ENCODE data around the gene PRB2. TPM values are rescaled to one million over a fixed set of nuclear protein-coding genes. Genes with fewer than 3 reads are reported as not detected.
"Not testable (repeated sequence)": the region's sequence is repeated elsewhere in the genome, so short reads cannot be mapped to it uniquely, and the experiment has no call there.

PRB2 gene
- total RNA-seq (not detected), total RNA-seq (0 reads per million in 29 experiments)
- not detected for total RNA-seq (2013)

DNA sequence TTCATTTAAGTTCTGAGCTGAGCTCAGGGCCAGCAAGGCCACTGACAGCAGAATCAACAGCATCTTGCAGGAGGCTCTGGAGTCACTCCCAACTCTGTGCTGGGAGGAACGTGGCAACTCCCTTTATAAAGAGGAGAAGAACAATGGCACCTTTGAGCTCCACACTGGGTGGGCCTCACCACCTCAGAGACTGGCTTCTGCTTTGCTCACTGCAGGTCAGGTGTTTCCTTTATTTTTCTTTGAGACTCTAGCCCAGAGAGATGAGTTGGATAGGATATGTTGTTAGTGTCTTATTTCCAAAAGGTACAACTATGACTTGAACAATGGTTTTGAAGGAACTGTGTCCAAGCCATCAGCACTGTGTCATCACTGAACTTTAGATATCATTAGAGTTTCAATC lies at the start of gene PRB2:
TSS of gene PRB2 (minus strand) at position 101 of the 400 bp plus-strand sequence. CDS start at position 63, 38 bp downstream.
- WGBS (ENCODE audit: insufficient coverage) = no CpG with 5 or more reads among the region's 1 CpG
- ATAC-seq (replicated peaks in 1 of 4); H3K4me1 ChIP-seq (ENCODE audit: control insufficient read depth in 1 of 2, extremely low read depth in 1 of 2, insufficient read depth in 2 of 2, low read length in 2 of 2); H3K4me3 ChIP-seq (ENCODE audit: control insufficient read depth in 1 of 2, extremely low read depth in 1 of 2, low read length in 1 of 2); CTCF ChIA-PET; H3K36me3 Mint-ChIP-seq; H3K9me3 Mint-ChIP-seq; H3K27ac ChIP-seq (ENCODE audit: low read length); POLR2A ChIA-PET; H3K36me3 ChIP-seq (ENCODE audit: control insufficient read depth in 2 of 2, extremely low read depth in 1 of 2, insufficient read depth in 1 of 2, low read length in 1 of 2); H3K4me3 Mint-ChIP-seq; DNase-seq; H3K4me1 Mint-ChIP-seq; H3K9me3 ChIP-seq; H3K27me3 ChIP-seq (replicated peaks in 1 of 2; ENCODE audit: control insufficient read depth in 2 of 2, extremely low read depth in 1 of 2, insufficient read depth in 2 of 2, low read length in 1 of 2); H3K27ac Mint-ChIP-seq: not testable (repeated sequence)
- H3K27me3 Mint-ChIP-seq = peaks cover 6 to 14% of the 10 kb centered on the region in 2 donors

DNA sequence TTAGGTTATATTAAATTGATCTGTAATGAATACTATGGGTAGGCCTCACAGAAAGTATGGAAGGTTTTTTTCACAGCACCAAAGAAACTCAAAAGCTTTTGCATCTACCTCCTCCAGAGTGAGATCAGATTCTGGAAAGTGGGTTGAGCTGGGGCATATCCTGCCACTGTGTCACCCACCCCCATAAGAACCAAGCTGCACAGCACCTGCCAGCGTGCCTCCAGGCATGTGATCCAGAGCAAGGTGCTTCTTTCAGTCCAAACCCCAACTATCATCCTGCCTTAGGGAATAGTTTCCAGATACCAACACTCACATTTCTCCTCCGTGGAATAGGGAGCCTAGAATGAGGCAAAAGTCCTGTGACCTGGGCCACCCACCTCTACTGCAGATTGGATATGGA lies 42.6 kb upstream of the PRB2 start:
- Mint-ChIP-seq H3K36me3 (no peaks in the 10 kb centered on the region), H3K4me3 (no peak overlapping the region), H3K27ac (no peak overlapping the region), H3K27me3 (no peaks in the 10 kb centered on the region), H3K9me3 (no peaks in the 10 kb centered on the region), H3K4me1 (no peaks in the 10 kb centered on the region)
- ChIA-PET CTCF (no interaction called here), POLR2A (no interaction called here)
- WGBS (ENCODE audit: insufficient coverage) = 100% methylated on average over 1 of the region's 2 CpGs
- ATAC-seq (replicated peaks in 1 of 4) (no peak), DNase-seq (no peak)
- no peaks in the 10 kb centered on the region for H3K4me1 ChIP-seq (ENCODE audit: control insufficient read depth in 1 of 2, extremely low read depth in 1 of 2, insufficient read depth in 2 of 2, low read length in 2 of 2)
- no peaks in the 10 kb centered on the region for H3K36me3 ChIP-seq (ENCODE audit: control insufficient read depth in 2 of 2, extremely low read depth in 1 of 2, insufficient read depth in 1 of 2, low read length in 1 of 2)
- H3K27ac ChIP-seq (ENCODE audit: low read length) = no peak overlapping the region
- H3K27me3 ChIP-seq (replicated peaks in 1 of 2; ENCODE audit: control insufficient read depth in 2 of 2, extremely low read depth in 1 of 2, insufficient read depth in 2 of 2, low read length in 1 of 2) = peaks cover 0 to 7% of the 10 kb centered on the region in 2 experiments
- H3K4me3 ChIP-seq (ENCODE audit: control insufficient read depth in 1 of 2, extremely low read depth in 1 of 2, low read length in 1 of 2) = no peak overlapping the region
- no peaks in the 10 kb centered on the region for H3K9me3 ChIP-seq

- H3K36me3 Mint-ChIP-seq = no peaks in the 10 kb centered on the region
- ATAC-seq (replicated peaks in 1 of 4) = no peak
These were observed 38.3 kb upstream of the PRB2 start for GRCh38 chr12:11433664-11434063.

GRCh38 chr12:11431486-11431885 lies 36.1 kb upstream of the PRB2 start:
- Mint-ChIP-seq H3K4me3 (no peak overlapping the region), H3K36me3 (no peaks in the 10 kb centered on the region), H3K4me1 (no peaks in the 10 kb centered on the region), H3K27me3 (peaks cover 0 to 10% of the 10 kb centered on the region in 2 donors), H3K27ac (no peak overlapping the region), H3K9me3 (no peaks in the 10 kb centered on the region)
- Histone ChIP-seq H3K9me3 (no peaks in the 10 kb centered on the region), H3K27me3 (replicated peaks in 1 of 2; ENCODE audit: control insufficient read depth in 2 of 2, extremely low read depth in 1 of 2, insufficient read depth in 2 of 2, low read length in 1 of 2) (peaks cover 0 to 9% of the 10 kb centered on the region in 2 experiments), H3K4me3 (ENCODE audit: control insufficient read depth in 1 of 2, extremely low read depth in 1 of 2, low read length in 1 of 2) (no peak overlapping the region), H3K4me1 (ENCODE audit: control insufficient read depth in 1 of 2, extremely low read depth in 1 of 2, insufficient read depth in 2 of 2, low read length in 2 of 2) (no peaks in the 10 kb centered on the region), H3K27ac (ENCODE audit: low read length) (no peak overlapping the region), H3K36me3 (ENCODE audit: control insufficient read depth in 2 of 2, extremely low read depth in 1 of 2, insufficient read depth in 1 of 2, low read length in 1 of 2) (no peaks in the 10 kb centered on the region)
- ATAC-seq (replicated peaks in 1 of 4) (no peak), DNase-seq (no peak)
- POLR2A ChIA-PET = no interaction called here
- CTCF ChIA-PET = no interaction called here
- WGBS (ENCODE audit: insufficient coverage) = no CpG with 5 or more reads among the region's 4 CpGs

More at GRCh38 chr12:11433664-11434063, 38.3 kb upstream of the PRB2 start:
- 87% methylated on average over 3 of the region's 4 CpGs for WGBS (ENCODE audit: insufficient coverage)
- Histone ChIP-seq H3K27me3 (replicated peaks in 1 of 2; ENCODE audit: control insufficient read depth in 2 of 2, extremely low read depth in 1 of 2, insufficient read depth in 2 of 2, low read length in 1 of 2) (peaks cover 0 to 9% of the 10 kb centered on the region in 2 experiments), H3K36me3 (ENCODE audit: control insufficient read depth in 2 of 2, extremely low read depth in 1 of 2, insufficient read depth in 1 of 2, low read length in 1 of 2) (no peaks in the 10 kb centered on the region), H3K4me3 (ENCODE audit: control insufficient read depth in 1 of 2, extremely low read depth in 1 of 2, low read length in 1 of 2) (no peak overlapping the region), H3K27ac (ENCODE audit: low read length) (no peak overlapping the region), H3K4me1 (ENCODE audit: control insufficient read depth in 1 of 2, extremely low read depth in 1 of 2, insufficient read depth in 2 of 2, low read length in 2 of 2) (no peaks in the 10 kb centered on the region), H3K9me3 (no peaks in the 10 kb centered on the region)
- no peak overlapping the region for H3K4me3 Mint-ChIP-seq
- no peak overlapping the region for H3K27ac Mint-ChIP-seq
- peaks cover 0 to 4% of the 10 kb centered on the region in 2 donors for H3K27me3 Mint-ChIP-seq
- CTCF ChIA-PET = no interaction called here
- H3K9me3 Mint-ChIP-seq = no peaks in the 10 kb centered on the region
- no peak for DNase-seq
- POLR2A ChIA-PET = no interaction called here
- no peaks in the 10 kb centered on the region for H3K4me1 Mint-ChIP-seq

- WGBS (ENCODE audit: insufficient coverage) = 80% methylated on average over 1 of the region's 1 CpG
These were observed 32.0 kb upstream of the PRB2 start for GRCh38 chr12:11427341-11427740.

GRCh38 chr12:11412731-11413130 lies 17.4 kb upstream of the PRB2 start:
- Mint-ChIP-seq H3K36me3 (peaks cover 32% of the 10 kb centered on the region), H3K27me3 (peaks cover 0 to 5% of the 10 kb centered on the region in 2 donors), H3K4me1 (no peaks in the 10 kb centered on the region), H3K9me3 (peaks cover 2 to 21% (median 16%) of the 10 kb centered on the region in 3 donors), H3K4me3 (no peak overlapping the region), H3K27ac (no peak overlapping the region)
- DNase-seq (no peak), ATAC-seq (replicated peaks in 1 of 4) (no peak)
- H3K27ac ChIP-seq (ENCODE audit: low read length) = no peak overlapping the region
- no peaks in the 10 kb centered on the region for H3K9me3 ChIP-seq
- H3K4me1 ChIP-seq (ENCODE audit: control insufficient read depth in 1 of 2, extremely low read depth in 1 of 2, insufficient read depth in 2 of 2, low read length in 2 of 2) = no peaks in the 10 kb centered on the region
- no peaks in the 10 kb centered on the region for H3K27me3 ChIP-seq (replicated peaks in 1 of 2; ENCODE audit: control insufficient read depth in 2 of 2, extremely low read depth in 1 of 2, insufficient read depth in 2 of 2, low read length in 1 of 2)
- no peak overlapping the region for H3K4me3 ChIP-seq (ENCODE audit: control insufficient read depth in 1 of 2, extremely low read depth in 1 of 2, low read length in 1 of 2)
- ChIA-PET POLR2A (no interaction called here), CTCF (no interaction called here)
- H3K36me3 ChIP-seq (ENCODE audit: control insufficient read depth in 2 of 2, extremely low read depth in 1 of 2, insufficient read depth in 1 of 2, low read length in 1 of 2) = no peaks in the 10 kb centered on the region

More at GRCh38 chr12:11427341-11427740, 32.0 kb upstream of the PRB2 start:
- Histone ChIP-seq H3K27me3 (replicated peaks in 1 of 2; ENCODE audit: control insufficient read depth in 2 of 2, extremely low read depth in 1 of 2, insufficient read depth in 2 of 2, low read length in 1 of 2) (peaks cover 0 to 5% of the 10 kb centered on the region in 2 experiments), H3K4me1 (ENCODE audit: control insufficient read depth in 1 of 2, extremely low read depth in 1 of 2, insufficient read depth in 2 of 2, low read length in 2 of 2) (no peaks in the 10 kb centered on the region), H3K27ac (ENCODE audit: low read length) (no peak overlapping the region), H3K4me3 (ENCODE audit: control insufficient read depth in 1 of 2, extremely low read depth in 1 of 2, low read length in 1 of 2) (no peak overlapping the region), H3K9me3 (no peaks in the 10 kb centered on the region), H3K36me3 (ENCODE audit: control insufficient read depth in 2 of 2, extremely low read depth in 1 of 2, insufficient read depth in 1 of 2, low read length in 1 of 2) (no peaks in the 10 kb centered on the region)
- CTCF ChIA-PET = no interaction called here
- no peak overlapping the region for H3K27ac Mint-ChIP-seq
- ATAC-seq (replicated peaks in 1 of 4) = no peak
- POLR2A ChIA-PET = no interaction called here
- no peaks in the 10 kb centered on the region for H3K36me3 Mint-ChIP-seq
- H3K4me1 Mint-ChIP-seq = no peaks in the 10 kb centered on the region
- H3K9me3 Mint-ChIP-seq = peaks cover 0 to 5% (median 4%) of the 10 kb centered on the region in 3 donors
- H3K27me3 Mint-ChIP-seq = peaks cover 0 to 10% of the 10 kb centered on the region in 2 donors
- H3K4me3 Mint-ChIP-seq = no peak overlapping the region
- DNase-seq = no peak

DNA sequence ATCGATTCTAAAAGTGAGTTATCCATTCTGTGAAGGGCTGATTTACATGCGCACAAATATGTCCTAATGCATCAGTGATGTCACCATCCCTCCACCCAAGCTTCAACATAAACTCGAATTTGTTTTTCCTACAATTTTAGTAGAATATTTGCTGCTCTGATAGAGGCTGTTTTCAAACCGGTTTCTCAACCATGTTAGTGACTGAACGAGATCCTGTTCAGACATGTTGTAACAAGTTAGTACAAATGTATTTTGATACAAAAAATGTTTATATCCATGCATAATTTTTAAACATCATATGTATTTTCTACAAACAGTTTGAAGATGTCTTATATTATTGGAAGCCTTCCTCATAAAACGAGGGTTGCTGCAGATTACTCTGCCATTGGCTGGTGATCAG lies 12.7 kb upstream of the PRB2 start:
- Histone ChIP-seq H3K9me3 (no peaks in the 10 kb centered on the region), H3K27me3 (replicated peaks in 1 of 2; ENCODE audit: control insufficient read depth in 2 of 2, extremely low read depth in 1 of 2, insufficient read depth in 2 of 2, low read length in 1 of 2) (no peaks in the 10 kb centered on the region), H3K4me3 (ENCODE audit: control insufficient read depth in 1 of 2, extremely low read depth in 1 of 2, low read length in 1 of 2) (no peak overlapping the region), H3K27ac (ENCODE audit: low read length) (no peak overlapping the region), H3K4me1 (ENCODE audit: control insufficient read depth in 1 of 2, extremely low read depth in 1 of 2, insufficient read depth in 2 of 2, low read length in 2 of 2) (no peaks in the 10 kb centered on the region), H3K36me3 (ENCODE audit: control insufficient read depth in 2 of 2, extremely low read depth in 1 of 2, insufficient read depth in 1 of 2, low read length in 1 of 2) (no peaks in the 10 kb centered on the region)
- CTCF ChIA-PET = no interaction called here
- Mint-ChIP-seq H3K36me3 (peaks cover 24% of the 10 kb centered on the region), H3K4me3 (no peak overlapping the region), H3K4me1 (no peaks in the 10 kb centered on the region), H3K27ac (no peak overlapping the region), H3K9me3 (peaks cover 0 to 13% (median 13%) of the 10 kb centered on the region in 3 donors), H3K27me3 (peaks cover 0 to 5% of the 10 kb centered on the region in 2 donors)
- no peak for DNase-seq
- POLR2A ChIA-PET = no interaction called here
- no CpG with 5 or more reads among the region's 6 CpGs for WGBS (ENCODE audit: insufficient coverage)
- ATAC-seq (replicated peaks in 1 of 4) = no peak

All from T-cell (primary cell).